Large intestine (tissue), 3 donors: ENCODE data around the gene BTNL8. TPM values are rescaled to one million over a fixed set of nuclear protein-coding genes. Genes with fewer than 3 reads are reported as not detected.
"Not testable (repeated sequence)": the region's sequence is repeated elsewhere in the genome, so short reads cannot be mapped to it uniquely, and the experiment has no call there.

Experiments
- DNase-seq, 2 donors: peaks; one replicate each; pipeline versions ENCODE4 v3.0.0 to v3.0.0-alpha.2; 2013
- H3K27ac ChIP-seq: one replicate; pipeline ENCODE4 v1.5.1; 2013; ENCODE audit warnings: low read length
- H3K27me3 ChIP-seq: 2 replicates; pipeline ENCODE4 v1.6.1; 2013; ENCODE audit warnings: low read length; ENCODE audit not compliant: control insufficient read depth, insufficient read depth
- H3K36me3 ChIP-seq: 2 replicates; pipeline ENCODE4 v1.6.1; 2013; ENCODE audit warnings: low read length; ENCODE audit not compliant: control insufficient read depth, insufficient read depth
- H3K4me1 ChIP-seq: one replicate; pipeline ENCODE4 v1.6.1; 2013; ENCODE audit warnings: low read length; ENCODE audit not compliant: control insufficient read depth, insufficient read depth
- H3K4me3 ChIP-seq: one replicate; pipeline ENCODE4 v1.5.1; 2013; ENCODE audit warnings: low read length
- H3K9me3 ChIP-seq: one replicate; pipeline ENCODE4 v1.6.1; 2013; ENCODE audit warnings: mild to moderate bottlenecking, low read depth, low read length, moderate library complexity; ENCODE audit not compliant: control insufficient read depth
- WGBS: methylation state at CpG from one replicate; pipeline ENCODE4 v1.1.5; 2013; ENCODE audit warnings: low lambda C conversion rate; ENCODE audit not compliant: insufficient coverage; 5-methylcytosine and 5-hydroxymethylcytosine counted together
- polyA plus RNA-seq: library from polyadenylated mRNA; unstranded; fragments of 120-200 nt; gene quantifications from one replicate; pipeline ENCODE4 v1.2.1, GENCODE V29; 2013

The BTNL8 gene
- polyA plus RNA-seq, 1 donor = 135 TPM

GRCh38 chr5:180874804-180875582 is 24.0 kb upstream of the BTNL8 start:
- no peaks in the 10 kb centered on the region for H3K9me3 ChIP-seq
- no peak overlapping the region for H3K27ac ChIP-seq
- H3K36me3 ChIP-seq = no peaks in the 10 kb centered on the region
- DNase-seq = no peak
- H3K4me3 ChIP-seq = no peak overlapping the region
- no peaks in the 10 kb centered on the region for H3K4me1 ChIP-seq
- 79% methylated on average over 2 of the region's 12 CpGs for WGBS
- H3K27me3 ChIP-seq = no peaks in the 10 kb centered on the region

GRCh38 chr5:180875860-180876426 is 23.0 kb upstream of the BTNL8 start:
- H3K4me3 ChIP-seq = no peak overlapping the region
- DNase-seq = no peak
- H3K27me3 ChIP-seq = no peaks in the 10 kb centered on the region
- no peak overlapping the region for H3K27ac ChIP-seq
- no peaks in the 10 kb centered on the region for H3K36me3 ChIP-seq
- H3K4me1 ChIP-seq = no peaks in the 10 kb centered on the region
- no CpG with 5 or more reads among the region's 10 CpGs for WGBS
- H3K9me3 ChIP-seq = no peaks in the 10 kb centered on the region

- no CpG with 5 or more reads among the region's 11 CpGs for WGBS
- peak; percentile 86 to 93 for DNase-seq
- Histone ChIP-seq H3K4me3 (peak overlapping the region; percentile 14), H3K27ac (peak overlapping the region; percentile 78)
- H3K4me1 ChIP-seq, H3K9me3 ChIP-seq, H3K27me3 ChIP-seq, H3K36me3 ChIP-seq: not testable (repeated sequence)
These were observed 13.0 kb upstream of the BTNL8 start for GRCh38 chr5:180885845-180886529.

- no peak for DNase-seq
These were observed 9.6 kb upstream of the BTNL8 start for GRCh38 chr5:180889381-180889780.

GRCh38 chr5:180895330-180895729 is 3.6 kb upstream of the BTNL8 start:
- not testable (repeated sequence) for DNase-seq, H3K27me3 ChIP-seq, H3K36me3 ChIP-seq, H3K27ac ChIP-seq, H3K4me3 ChIP-seq, H3K9me3 ChIP-seq
- H3K4me1 ChIP-seq = peaks cover 14% of the 10 kb centered on the region
- no CpG with 5 or more reads among the region's 1 CpG for WGBS

More at GRCh38 chr5:180889381-180889780, 9.6 kb upstream of the BTNL8 start:
- no peak overlapping the region for H3K4me3 ChIP-seq
- H3K36me3 ChIP-seq = no peaks in the 10 kb centered on the region
- no peak overlapping the region for H3K27ac ChIP-seq
- no peaks in the 10 kb centered on the region for H3K9me3 ChIP-seq
- peaks cover 8% of the 10 kb centered on the region for H3K4me1 ChIP-seq
- no peaks in the 10 kb centered on the region for H3K27me3 ChIP-seq
- no CpG with 5 or more reads among the region's 7 CpGs for WGBS

- peak overlapping the region; percentile 62 for H3K4me3 ChIP-seq
- peaks cover 10% of the 10 kb centered on the region for H3K36me3 ChIP-seq
- H3K27me3 ChIP-seq = no peaks in the 10 kb centered on the region
- no peaks in the 10 kb centered on the region for H3K9me3 ChIP-seq
- peaks cover 14% of the 10 kb centered on the region for H3K4me1 ChIP-seq
- DNase-seq = peak in 1 of 2 donors; percentile 14
- peak overlapping the region; percentile 89 for H3K27ac ChIP-seq
- WGBS = 80% methylated on average over 1 of the region's 5 CpGs
These were observed 1.2 kb downstream of the BTNL8 start for GRCh38 chr5:180900178-180900577.

- Histone ChIP-seq H3K27ac (no peak overlapping the region), H3K4me1 (peaks cover 14% of the 10 kb centered on the region), H3K9me3 (no peaks in the 10 kb centered on the region), H3K36me3 (peaks cover 10% of the 10 kb centered on the region), H3K4me3 (peak overlapping the region; percentile 62), H3K27me3 (no peaks in the 10 kb centered on the region)
- DNase-seq = no peak
- 80% methylated on average over 2 of the region's 7 CpGs for WGBS
These were observed 2.5 kb downstream of the BTNL8 start for GRCh38 chr5:180901319-180902009.

- Histone ChIP-seq H3K9me3 (peaks cover 8% of the 10 kb centered on the region), H3K27ac (no peak overlapping the region), H3K27me3 (no peaks in the 10 kb centered on the region), H3K4me1 (no peaks in the 10 kb centered on the region), H3K36me3 (peaks cover 41% of the 10 kb centered on the region), H3K4me3 (no peak overlapping the region)
- no peak for DNase-seq
- no CpG with 5 or more reads among the region's 9 CpGs for WGBS
These were observed 9.4 kb downstream of the BTNL8 start for GRCh38 chr5:180908400-180908799.

GRCh38 chr5:180908998-180909731 is 10.2 kb downstream of the BTNL8 start:
- Histone ChIP-seq H3K4me3 (no peak overlapping the region), H3K4me1 (no peaks in the 10 kb centered on the region), H3K27me3 (no peaks in the 10 kb centered on the region), H3K9me3 (peaks cover 8% of the 10 kb centered on the region), H3K27ac (no peak overlapping the region), H3K36me3 (peaks cover 49% of the 10 kb centered on the region)
- peak in 1 of 2 donors; percentile 17 for DNase-seq
- WGBS = 77% methylated on average over 5 of the region's 9 CpGs

GRCh38 chr5:180909782-180910181 is 10.8 kb downstream of the BTNL8 start:
- no peak for DNase-seq
- no peak overlapping the region for H3K4me3 ChIP-seq
- 75% methylated on average over 2 of the region's 5 CpGs for WGBS
- H3K27me3 ChIP-seq = no peaks in the 10 kb centered on the region
- peaks cover 11% of the 10 kb centered on the region for H3K9me3 ChIP-seq
- no peaks in the 10 kb centered on the region for H3K4me1 ChIP-seq
- no peak overlapping the region for H3K27ac ChIP-seq
- H3K36me3 ChIP-seq = peaks cover 53% of the 10 kb centered on the region
